ENCODE measurements around the gene MYPOP. TPM values are rescaled to one million over a fixed set of nuclear protein-coding genes. Genes with fewer than 3 reads are reported as not detected.

MYPOP gene
- total RNA-seq, 1 donor from 2014 or later: not detected

- DNase-seq (ENCODE audit: low spot score): no peak
Observed at GRCh38 chr19:45863335-45863839, 39.0 kb downstream of the MYPOP start.

- DNase-seq (ENCODE audit: low spot score): peak; percentile 99
Observed at GRCh38 chr19:45862564-45863334, 39.7 kb downstream of the MYPOP start, which contains the start of gene SYMPK. Gene SYMPK, minus strand, starts transcription at chr19:45863147. Its CDS starts 8,652 bp downstream, at chr19:45854495.

GRCh38 chr19:45862271-45862563, 40.2 kb downstream of the MYPOP start:
- DNase-seq (ENCODE audit: low spot score): no peak

GRCh38 chr19:45860359-45861259, 41.8 kb downstream of the MYPOP start:
- no peak for DNase-seq (ENCODE audit: low spot score)

- no peak for DNase-seq (ENCODE audit: low spot score)
Observed at GRCh38 chr19:45854167-45854778, 48.1 kb downstream of the MYPOP start.

- no peak for DNase-seq (ENCODE audit: low spot score)
Observed at GRCh38 chr19:45852983-45853382, 49.4 kb downstream of the MYPOP start.

- DNase-seq (ENCODE audit: low spot score): no peak
Observed at GRCh38 chr19:45852145-45852750, 50.2 kb downstream of the MYPOP start.

GRCh38 chr19:45848922-45849321, 53.5 kb downstream of the MYPOP start:
- no peak for DNase-seq (ENCODE audit: low spot score)

GRCh38 chr19:45847663-45848062, 54.8 kb downstream of the MYPOP start:
- DNase-seq (ENCODE audit: low spot score): no peak

- DNase-seq (ENCODE audit: low spot score): no peak
Observed at GRCh38 chr19:45842198-45842597, 60.2 kb downstream of the MYPOP start.

Other genes with a start within 250 kb of the MYPOP start
- 0.72 TPM for gene GIPR, start 234.4 kb downstream of the MYPOP start, total RNA-seq (ENCODE audit: insufficient read depth, low replicate concordance)
- gene SNRPD2, start 210.7 kb downstream of the MYPOP start, total RNA-seq (ENCODE audit: insufficient read depth, low replicate concordance): 108 TPM
- 9.4 TPM for gene QPCTL, start 209.9 kb downstream of the MYPOP start, total RNA-seq (ENCODE audit: insufficient read depth, low replicate concordance)
- gene FBXO46, start 171.7 kb downstream of the MYPOP start, total RNA-seq (ENCODE audit: insufficient read depth, low replicate concordance): 13.0 TPM
- not detected for gene MEIOSIN, start 169.2 kb downstream of the MYPOP start, total RNA-seq (ENCODE audit: insufficient read depth, low replicate concordance)
- 18.8 TPM for gene SIX5, start 133.4 kb downstream of the MYPOP start, total RNA-seq (ENCODE audit: insufficient read depth, low replicate concordance)
- gene DMPK, start 120.1 kb downstream of the MYPOP start, total RNA-seq (ENCODE audit: insufficient read depth, low replicate concordance): 91.2 TPM
- 23.8 TPM for gene DMWD, start 109.8 kb downstream of the MYPOP start, total RNA-seq (ENCODE audit: insufficient read depth, low replicate concordance)
- not detected for gene RSPH6A, start 87.3 kb downstream of the MYPOP start, total RNA-seq (ENCODE audit: insufficient read depth, low replicate concordance)
- gene SYMPK, start 39.5 kb downstream of the MYPOP start, total RNA-seq (ENCODE audit: insufficient read depth, low replicate concordance): 23.1 TPM
- not detected for gene FOXA3, start 38.3 kb downstream of the MYPOP start, total RNA-seq (ENCODE audit: insufficient read depth, low replicate concordance)
- gene IRF2BP1, start 16.5 kb downstream of the MYPOP start, total RNA-seq (ENCODE audit: insufficient read depth, low replicate concordance): 16.9 TPM
- not detected for gene NANOS2, start 12.2 kb upstream of the MYPOP start, total RNA-seq (ENCODE audit: insufficient read depth, low replicate concordance)
- 6.0 TPM for gene NOVA2, start 71.3 kb upstream of the MYPOP start, total RNA-seq (ENCODE audit: insufficient read depth, low replicate concordance)
- 5.8 TPM for gene CCDC61, start 92.9 kb upstream of the MYPOP start, total RNA-seq (ENCODE audit: insufficient read depth, low replicate concordance)
- not detected for gene PGLYRP1, start 120.4 kb upstream of the MYPOP start, total RNA-seq (ENCODE audit: insufficient read depth, low replicate concordance)
- gene IGFL4, start 138.4 kb upstream of the MYPOP start, total RNA-seq (ENCODE audit: insufficient read depth, low replicate concordance): 3.4 TPM
- gene IGFL3, start 222.1 kb upstream of the MYPOP start, total RNA-seq (ENCODE audit: insufficient read depth, low replicate concordance): not detected
- gene IGFL2, start 245.6 kb upstream of the MYPOP start, total RNA-seq (ENCODE audit: insufficient read depth, low replicate concordance): 35.6 TPM